Ascending aorta (tissue), 2 donors: ENCODE data around the gene PLEKHG2. TPM values are rescaled to one million over a fixed set of nuclear protein-coding genes. Genes with fewer than 3 reads are reported as not detected.

Source experiments
- DNase-seq, 2 donors: peaks; one replicate each; pipeline ENCODE4 v3.0.0-alpha.2; 2019; ENCODE audit warnings: low spot score in 2 of 2
- H3K27ac ChIP-seq, 2 donors: fragments of 200-600 bp; sonication (generic); one replicate each; pipeline ENCODE4 v1.5.1; 2016 to 2017; ENCODE audit warnings: mild to moderate bottlenecking in 1 of 2
- H3K27me3 ChIP-seq: fragments of 200-600 bp; sonication (generic); one replicate; pipeline ENCODE4 v1.5.1; 2017
- H3K36me3 ChIP-seq, 2 donors: fragments of 200-600 bp; sonication (generic); one replicate each; pipeline ENCODE4 v1.5.1; 2016
- H3K4me1 ChIP-seq, 2 donors: fragments of 200-600 bp; sonication (generic); one replicate each; pipeline ENCODE4 v1.5.1; 2016 to 2017; ENCODE audit warnings: mild to moderate bottlenecking in 1 of 2
- H3K4me3 ChIP-seq, 2 donors: fragments of 200-600 bp; sonication (generic); one replicate each; pipeline ENCODE4 v1.5.1; 2016 to 2017; ENCODE audit warnings: mild to moderate bottlenecking in 1 of 2
- H3K9me3 ChIP-seq, 2 donors: fragments of 200-600 bp; sonication (generic); one replicate each; pipeline ENCODE4 v1.5.1; 2016
- intact Hi-C: fragments of 100-400 bp; cut with DNase I; formaldehyde crosslinking; loops from one replicate; pipeline ENCODE4 v1.15.1; 2023
- total RNA-seq: library from RNA; depleted of rRNA; stranded (reverse); fragments of >200 nt; gene quantifications from one replicate; pipeline ENCODE4 v1.1.0, GENCODE V29; 2016
- TF ChIP-seq, protein P1 (sequence below), 3 experiments: fragments of 200-600 bp in 2 of 3; fragments of 450-650 bp in 1 of 3; sonication (generic) in 2 of 3; IDR thresholded peaks; one replicate each; pipeline ENCODE4 v1.5.1; 2016 to 2019; ENCODE audit warnings: antibody characterized with exemption in 3 of 3, mild to moderate bottlenecking in 1 of 3, moderate library complexity in 1 of 3

Gene PLEKHG2
- total RNA-seq, 1 donor from 2014 or later = 52.9 TPM

- H3K4me1 ChIP-seq = peaks cover 8 to 22% of the 10 kb centered on the region in 2 donors
Measured at GRCh38 chr19:39403331-39404312, 8.8 kb upstream of the PLEKHG2 start.

DNA sequence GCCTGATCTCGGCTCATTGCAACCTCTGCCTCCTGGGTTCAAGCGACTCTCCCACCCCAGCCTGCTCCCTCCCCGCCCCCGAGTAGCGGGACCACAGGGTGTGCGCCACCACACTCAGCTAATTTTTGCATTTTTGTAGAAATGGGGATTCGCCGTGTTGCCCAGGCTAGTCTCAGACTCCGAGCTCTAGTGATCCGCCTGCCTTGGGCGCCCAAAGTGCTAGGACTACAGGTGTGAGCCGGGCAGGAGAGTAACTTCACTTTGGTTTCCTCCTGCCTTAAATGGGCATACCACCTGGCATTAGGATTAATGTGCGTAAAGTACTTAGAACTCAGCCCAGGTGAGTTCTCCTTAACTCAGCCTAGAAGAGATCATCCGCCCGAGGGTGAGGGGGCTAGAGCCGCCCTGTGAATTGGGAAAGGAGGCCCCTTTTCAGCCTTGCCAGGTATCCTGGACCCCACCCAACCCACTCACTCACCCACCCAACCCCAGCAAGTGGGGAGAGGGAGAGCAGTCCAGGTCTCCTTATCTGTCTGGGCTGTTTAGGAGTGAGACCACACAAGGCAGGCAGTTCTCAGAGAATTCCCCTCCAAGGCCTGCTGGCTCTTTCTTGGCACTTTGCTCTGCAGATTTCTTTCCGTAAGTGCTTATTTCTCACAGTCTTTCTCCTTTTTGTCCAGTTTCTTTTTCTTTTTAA is 7.1 kb upstream of the PLEKHG2 start:
- TF ChIP-seq, protein P1, sequence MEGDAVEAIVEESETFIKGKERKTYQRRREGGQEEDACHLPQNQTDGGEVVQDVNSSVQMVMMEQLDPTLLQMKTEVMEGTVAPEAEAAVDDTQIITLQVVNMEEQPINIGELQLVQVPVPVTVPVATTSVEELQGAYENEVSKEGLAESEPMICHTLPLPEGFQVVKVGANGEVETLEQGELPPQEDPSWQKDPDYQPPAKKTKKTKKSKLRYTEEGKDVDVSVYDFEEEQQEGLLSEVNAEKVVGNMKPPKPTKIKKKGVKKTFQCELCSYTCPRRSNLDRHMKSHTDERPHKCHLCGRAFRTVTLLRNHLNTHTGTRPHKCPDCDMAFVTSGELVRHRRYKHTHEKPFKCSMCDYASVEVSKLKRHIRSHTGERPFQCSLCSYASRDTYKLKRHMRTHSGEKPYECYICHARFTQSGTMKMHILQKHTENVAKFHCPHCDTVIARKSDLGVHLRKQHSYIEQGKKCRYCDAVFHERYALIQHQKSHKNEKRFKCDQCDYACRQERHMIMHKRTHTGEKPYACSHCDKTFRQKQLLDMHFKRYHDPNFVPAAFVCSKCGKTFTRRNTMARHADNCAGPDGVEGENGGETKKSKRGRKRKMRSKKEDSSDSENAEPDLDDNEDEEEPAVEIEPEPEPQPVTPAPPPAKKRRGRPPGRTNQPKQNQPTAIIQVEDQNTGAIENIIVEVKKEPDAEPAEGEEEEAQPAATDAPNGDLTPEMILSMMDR (IDR thresholded peaks at IDR 0.05) = no peak
- no peak for DNase-seq
- H3K9me3 ChIP-seq = no peaks in the 10 kb centered on the region
- H3K36me3 ChIP-seq = peaks cover 18 to 28% of the 10 kb centered on the region in 2 donors
- H3K27me3 ChIP-seq = no peaks in the 10 kb centered on the region
- peak overlapping the region; percentile 100 for H3K27ac ChIP-seq
- H3K4me1 ChIP-seq = peaks cover 8 to 23% of the 10 kb centered on the region in 2 donors
- intact Hi-C loops = loop anchor here (10.0 kb wide), 2 partner anchors 751 to 1309 kb away; partner anchors contain the start of genes COQ8B and ITPKC
- peak overlapping the region; percentile 97 to 98 for H3K4me3 ChIP-seq

More at GRCh38 chr19:39403331-39404312, 8.8 kb upstream of the PLEKHG2 start:
- H3K36me3 ChIP-seq = peaks cover 15 to 19% of the 10 kb centered on the region in 2 donors
- intact Hi-C loops = loop anchor here (1.0 to 10.0 kb wide), 4 partner anchors 9 to 1311 kb away; partner anchors contain the start of genes COQ8B, ITPKC and PLEKHG2
- TF ChIP-seq, protein P1 (IDR thresholded peaks at IDR 0.05) = no peak
- peak; percentile 100 for DNase-seq
- H3K27me3 ChIP-seq = no peaks in the 10 kb centered on the region
- H3K9me3 ChIP-seq = no peaks in the 10 kb centered on the region
- peak overlapping the region; percentile 74 to 78 for H3K4me3 ChIP-seq
- H3K27ac ChIP-seq = peak overlapping the region; percentile 100

GRCh38 chr19:39405958-39406655 is 6.4 kb upstream of the PLEKHG2 start:
- H3K4me3 ChIP-seq = peak overlapping the region; percentile 97 to 98
- peak overlapping the region; percentile 100 for H3K27ac ChIP-seq
- no peak for DNase-seq
- intact Hi-C loops = loop anchor here (10.0 kb wide), 2 partner anchors 751 to 1309 kb away; partner anchors contain the start of genes COQ8B and ITPKC
- peaks cover 18 to 28% of the 10 kb centered on the region in 2 donors for H3K36me3 ChIP-seq
- no peaks in the 10 kb centered on the region for H3K9me3 ChIP-seq
- peaks cover 8 to 28% of the 10 kb centered on the region in 2 donors for H3K4me1 ChIP-seq
- no peaks in the 10 kb centered on the region for H3K27me3 ChIP-seq
- TF ChIP-seq, protein P1 (IDR thresholded peaks at IDR 0.05) = no peak

GRCh38 chr19:39406656-39407409 is 5.6 kb upstream of the PLEKHG2 start, which contains the start of gene ZFP36:
ZFP36 (plus strand) TSS chr19:39406847; CDS start chr19:39406905, 58 bp downstream.
- intact Hi-C loops = loop anchor here (10.0 kb wide), 2 partner anchors 752 to 1308 kb away; partner anchors contain the start of genes COQ8B and ITPKC
- peak within 1 kb of the TSS; percentile 100 for H3K27ac ChIP-seq
- peak within 1 kb of the TSS; percentile 97 to 98 for H3K4me3 ChIP-seq
- TF ChIP-seq, protein P1 (IDR thresholded peaks at IDR 0.05) = peak in 1 of 3 experiments; percentile 6
- H3K36me3 ChIP-seq = peaks cover 18 to 28% of the 10 kb centered on the region in 2 donors
- no peaks in the 10 kb centered on the region for H3K9me3 ChIP-seq
- H3K4me1 ChIP-seq = peaks cover 8 to 27% of the 10 kb centered on the region in 2 donors
- peak; percentile 70 to 97 for DNase-seq
- no peaks in the 10 kb centered on the region for H3K27me3 ChIP-seq
